ENCODE data around the gene MYOT. TPM values are rescaled to one million over a fixed set of nuclear protein-coding genes. Genes with fewer than 3 reads are reported as not detected.

MYOT gene
- polyA plus RNA-seq, 3 donors, result not detected

GRCh38 chr5:137891849-137892248 is 24.2 kb downstream of the MYOT start:
- Mint-ChIP-seq H3K9me3 (no peaks in the 10 kb centered on the region), H3K36me3 (no peaks in the 10 kb centered on the region), H3K4me3 (no peak overlapping the region), H3K27ac (no peak overlapping the region), H3K4me1 (peaks cover 16% of the 10 kb centered on the region), H3K27me3 (ENCODE audit: low read depth in 3 of 3) (peaks cover 0 to 3% (median 0%) of the 10 kb centered on the region in 3 donors)
- H3K4me2 ChIP-seq (replicated peaks; ENCODE audit: extremely low read depth, low read length, poor library complexity, severe bottlenecking), result no peak overlapping the region
- H2AFZ ChIP-seq (ENCODE audit: insufficient read depth, low read depth, low read length, poor library complexity, severe bottlenecking), result no peak overlapping the region
- H3K4me1 ChIP-seq (ENCODE audit: control insufficient read depth in 1 of 2, insufficient read depth in 2 of 2, low read length in 2 of 2), result peaks cover 3 to 17% of the 10 kb centered on the region in 2 donors
- no peak overlapping the region for H3K4me3 ChIP-seq (replicated peaks in 1 of 3; ENCODE audit: low read depth in 2 of 3, low read length in 3 of 3)
- intact Hi-C loops (cut with micrococcal nuclease), result no loop called here
- H3K27me3 ChIP-seq (ENCODE audit: control insufficient read depth in 2 of 2, insufficient read depth in 2 of 2, low read length in 2 of 2), result no peaks in the 10 kb centered on the region
- WGBS (ENCODE audit: insufficient coverage), result no CpG with 5 or more reads among the region's 3 CpGs
- H3K9me3 ChIP-seq (replicated peaks in 1 of 2; ENCODE audit: control insufficient read depth in 1 of 2, insufficient read depth in 1 of 2, low read length in 2 of 2), result no peaks in the 10 kb centered on the region
- peak; percentile 48 for TF ChIP-seq CTCF (IDR thresholded peaks at IDR 0.05)
- H3K79me2 ChIP-seq (ENCODE audit: insufficient read depth, low read length), result no peaks in the 10 kb centered on the region
- no peak for DNase-seq
- no peaks in the 10 kb centered on the region for H4K20me1 ChIP-seq (ENCODE audit: insufficient read depth, low read length)
- no peaks in the 10 kb centered on the region for H3K36me3 ChIP-seq (replicated peaks in 1 of 2; ENCODE audit: control insufficient read depth in 1 of 2, insufficient read depth in 2 of 2, low read length in 2 of 2)
- H3K27ac ChIP-seq (ENCODE audit: low read depth in 1 of 2, low read length in 2 of 2), result no peak overlapping the region
- no peak overlapping the region for H3K9ac ChIP-seq (ENCODE audit: insufficient read depth, low read length, poor library complexity, severe bottlenecking)

GRCh38 chr5:137894586-137894985 is 26.9 kb downstream of the MYOT start:
- no peaks in the 10 kb centered on the region for H3K79me2 ChIP-seq (ENCODE audit: insufficient read depth, low read length)
- peaks cover 0 to 3% (median 0%) of the 10 kb centered on the region in 3 donors for H3K27me3 Mint-ChIP-seq (ENCODE audit: low read depth in 3 of 3)
- no peak overlapping the region for H3K4me3 ChIP-seq (replicated peaks in 1 of 3; ENCODE audit: low read depth in 2 of 3, low read length in 3 of 3)
- intact Hi-C loops (cut with micrococcal nuclease), result no loop called here
- no peaks in the 10 kb centered on the region for H3K27me3 ChIP-seq (ENCODE audit: control insufficient read depth in 2 of 2, insufficient read depth in 2 of 2, low read length in 2 of 2)
- no peaks in the 10 kb centered on the region for H3K36me3 ChIP-seq (replicated peaks in 1 of 2; ENCODE audit: control insufficient read depth in 1 of 2, insufficient read depth in 2 of 2, low read length in 2 of 2)
- H3K9me3 ChIP-seq (replicated peaks in 1 of 2; ENCODE audit: control insufficient read depth in 1 of 2, insufficient read depth in 1 of 2, low read length in 2 of 2), result no peaks in the 10 kb centered on the region
- no peak overlapping the region for H3K27ac Mint-ChIP-seq
- H3K36me3 Mint-ChIP-seq, result no peaks in the 10 kb centered on the region
- no peak overlapping the region for H3K4me2 ChIP-seq (replicated peaks; ENCODE audit: extremely low read depth, low read length, poor library complexity, severe bottlenecking)
- H3K9me3 Mint-ChIP-seq, result no peaks in the 10 kb centered on the region
- no peaks in the 10 kb centered on the region for H4K20me1 ChIP-seq (ENCODE audit: insufficient read depth, low read length)
- no peak overlapping the region for H2AFZ ChIP-seq (ENCODE audit: insufficient read depth, low read depth, low read length, poor library complexity, severe bottlenecking)
- H3K4me1 ChIP-seq (ENCODE audit: control insufficient read depth in 1 of 2, insufficient read depth in 2 of 2, low read length in 2 of 2), result peaks cover 2% of the 10 kb centered on the region in 2 donors
- H3K9ac ChIP-seq (ENCODE audit: insufficient read depth, low read length, poor library complexity, severe bottlenecking), result no peak overlapping the region
- DNase-seq, result no peak
- no peak for TF ChIP-seq CTCF (IDR thresholded peaks at IDR 0.05)
- peaks cover 9% of the 10 kb centered on the region for H3K4me1 Mint-ChIP-seq
- no peak overlapping the region for H3K4me3 Mint-ChIP-seq
- no peak overlapping the region for H3K27ac ChIP-seq (ENCODE audit: low read depth in 1 of 2, low read length in 2 of 2)

All from CD14-positive monocyte (primary cell).